ENCODE results near the gene ATP1A1. TPM values are rescaled to one million over a fixed set of nuclear protein-coding genes. Genes with fewer than 3 reads are reported as not detected.

Gene ATP1A1
- total and polyA plus RNA-seq, 2 donors = 66.4 to 146 TPM

GRCh38 chr1:116329524-116330341, 43.3 kb upstream of the ATP1A1 start:
- H3K36me3 ChIP-seq (ENCODE audit: control insufficient read depth in 2 of 2, insufficient read depth in 2 of 2, low read length in 1 of 2) = no peaks in the 10 kb centered on the region
- H3K27me3 ChIP-seq (ENCODE audit: control insufficient read depth in 2 of 2, insufficient read depth in 1 of 2, low read length in 1 of 2) = no peaks in the 10 kb centered on the region
- DNase-seq (ENCODE audit: low read depth in 6 of 9, low spot score in 9 of 9) = peak in 1 of 9 donors; percentile 28
- H3K4me3 ChIP-seq (ENCODE audit: low read length in 2 of 2) = no peak overlapping the region
- H3K9me3 ChIP-seq (ENCODE audit: control insufficient read depth in 2 of 2, insufficient read depth in 1 of 2, low read length in 1 of 2) = no peaks in the 10 kb centered on the region
- peaks cover 34 to 36% of the 10 kb centered on the region in 2 donors for H3K4me1 ChIP-seq (ENCODE audit: control insufficient read depth in 2 of 2, insufficient read depth in 2 of 2, low read length in 2 of 2)
- 80% methylated on average over 9 of the region's 9 CpGs for WGBS
- peak overlapping the region; percentile 20 to 54 for H3K27ac ChIP-seq (ENCODE audit: low read depth in 1 of 2, low read length in 1 of 2)

- Histone ChIP-seq H3K27me3 (ENCODE audit: control insufficient read depth in 2 of 2, insufficient read depth in 1 of 2, low read length in 1 of 2) (no peaks in the 10 kb centered on the region), H3K9me3 (ENCODE audit: control insufficient read depth in 2 of 2, insufficient read depth in 1 of 2, low read length in 1 of 2) (no peaks in the 10 kb centered on the region), H3K4me1 (ENCODE audit: control insufficient read depth in 2 of 2, insufficient read depth in 2 of 2, low read length in 2 of 2) (peaks cover 32 to 35% of the 10 kb centered on the region in 2 donors), H3K36me3 (ENCODE audit: control insufficient read depth in 2 of 2, insufficient read depth in 2 of 2, low read length in 1 of 2) (no peaks in the 10 kb centered on the region), H3K4me3 (ENCODE audit: low read length in 2 of 2) (no peak overlapping the region), H3K27ac (ENCODE audit: low read depth in 1 of 2, low read length in 1 of 2) (peak overlapping the region; percentile 20 to 33)
- 39% methylated on average over 4 of the region's 4 CpGs for WGBS
- peak in 1 of 9 donors; percentile 27 for DNase-seq (ENCODE audit: low read depth in 6 of 9, low spot score in 9 of 9)
These were observed 42.7 kb upstream of the ATP1A1 start for GRCh38 chr1:116330342-116330652.

GRCh38 chr1:116330846-116331245, 42.2 kb upstream of the ATP1A1 start:
- no peak for DNase-seq (ENCODE audit: low read depth in 6 of 9, low spot score in 9 of 9)
- Histone ChIP-seq H3K4me1 (ENCODE audit: control insufficient read depth in 2 of 2, insufficient read depth in 2 of 2, low read length in 2 of 2) (peaks cover 27 to 30% of the 10 kb centered on the region in 2 donors), H3K27me3 (ENCODE audit: control insufficient read depth in 2 of 2, insufficient read depth in 1 of 2, low read length in 1 of 2) (no peaks in the 10 kb centered on the region), H3K36me3 (ENCODE audit: control insufficient read depth in 2 of 2, insufficient read depth in 2 of 2, low read length in 1 of 2) (no peaks in the 10 kb centered on the region), H3K27ac (ENCODE audit: low read depth in 1 of 2, low read length in 1 of 2) (no peak overlapping the region), H3K9me3 (ENCODE audit: control insufficient read depth in 2 of 2, insufficient read depth in 1 of 2, low read length in 1 of 2) (no peaks in the 10 kb centered on the region), H3K4me3 (ENCODE audit: low read length in 2 of 2) (no peak overlapping the region)

GRCh38 chr1:116331523-116331922, 41.5 kb upstream of the ATP1A1 start:
- 95% methylated on average over 3 of the region's 3 CpGs for WGBS
- Histone ChIP-seq H3K36me3 (ENCODE audit: control insufficient read depth in 2 of 2, insufficient read depth in 2 of 2, low read length in 1 of 2) (no peaks in the 10 kb centered on the region), H3K9me3 (ENCODE audit: control insufficient read depth in 2 of 2, insufficient read depth in 1 of 2, low read length in 1 of 2) (no peaks in the 10 kb centered on the region), H3K27me3 (ENCODE audit: control insufficient read depth in 2 of 2, insufficient read depth in 1 of 2, low read length in 1 of 2) (no peaks in the 10 kb centered on the region), H3K4me3 (ENCODE audit: low read length in 2 of 2) (no peak overlapping the region), H3K4me1 (ENCODE audit: control insufficient read depth in 2 of 2, insufficient read depth in 2 of 2, low read length in 2 of 2) (peaks cover 21 to 23% of the 10 kb centered on the region in 2 donors), H3K27ac (ENCODE audit: low read depth in 1 of 2, low read length in 1 of 2) (no peak overlapping the region)
- DNase-seq (ENCODE audit: low read depth in 6 of 9, low spot score in 9 of 9) = no peak

- WGBS = 93% methylated on average over 3 of the region's 3 CpGs
- no peak overlapping the region for H3K27ac ChIP-seq (ENCODE audit: low read depth in 1 of 2, low read length in 1 of 2)
- H3K4me3 ChIP-seq (ENCODE audit: low read length in 2 of 2) = no peak overlapping the region
- DNase-seq (ENCODE audit: low read depth in 6 of 9, low spot score in 9 of 9) = no peak
- H3K9me3 ChIP-seq (ENCODE audit: control insufficient read depth in 2 of 2, insufficient read depth in 1 of 2, low read length in 1 of 2) = peaks cover 0 to under 1% of the 10 kb centered on the region in 2 donors
- no peaks in the 10 kb centered on the region for H3K27me3 ChIP-seq (ENCODE audit: control insufficient read depth in 2 of 2, insufficient read depth in 1 of 2, low read length in 1 of 2)
- peaks cover 18 to 20% of the 10 kb centered on the region in 2 donors for H3K4me1 ChIP-seq (ENCODE audit: control insufficient read depth in 2 of 2, insufficient read depth in 2 of 2, low read length in 2 of 2)
- H3K36me3 ChIP-seq (ENCODE audit: control insufficient read depth in 2 of 2, insufficient read depth in 2 of 2, low read length in 1 of 2) = no peaks in the 10 kb centered on the region
These were observed 40.6 kb upstream of the ATP1A1 start for GRCh38 chr1:116332451-116332850.

- Histone ChIP-seq H3K4me1 (ENCODE audit: control insufficient read depth in 2 of 2, insufficient read depth in 2 of 2, low read length in 2 of 2) (peaks cover 18 to 20% of the 10 kb centered on the region in 2 donors), H3K27ac (ENCODE audit: low read depth in 1 of 2, low read length in 1 of 2) (no peak overlapping the region)
- WGBS = 97% methylated on average over 5 of the region's 5 CpGs
These were observed 39.7 kb upstream of the ATP1A1 start for GRCh38 chr1:116333171-116334014.

GRCh38 chr1:116334015-116334547, 39.0 kb upstream of the ATP1A1 start:
- H3K4me1 ChIP-seq (ENCODE audit: control insufficient read depth in 2 of 2, insufficient read depth in 2 of 2, low read length in 2 of 2) = peaks cover 18 to 20% of the 10 kb centered on the region in 2 donors
- H3K4me3 ChIP-seq (ENCODE audit: low read length in 2 of 2) = no peak overlapping the region
- H3K27me3 ChIP-seq (ENCODE audit: control insufficient read depth in 2 of 2, insufficient read depth in 1 of 2, low read length in 1 of 2) = no peaks in the 10 kb centered on the region
- H3K36me3 ChIP-seq (ENCODE audit: control insufficient read depth in 2 of 2, insufficient read depth in 2 of 2, low read length in 1 of 2) = no peaks in the 10 kb centered on the region
- 97% methylated on average over 2 of the region's 2 CpGs for WGBS
- peaks cover 0 to 1% of the 10 kb centered on the region in 2 donors for H3K9me3 ChIP-seq (ENCODE audit: control insufficient read depth in 2 of 2, insufficient read depth in 1 of 2, low read length in 1 of 2)
- DNase-seq (ENCODE audit: low read depth in 6 of 9, low spot score in 9 of 9) = no peak
- H3K27ac ChIP-seq (ENCODE audit: low read depth in 1 of 2, low read length in 1 of 2) = no peak overlapping the region

More at GRCh38 chr1:116333171-116334014, 39.7 kb upstream of the ATP1A1 start:
- H3K27me3 ChIP-seq (ENCODE audit: control insufficient read depth in 2 of 2, insufficient read depth in 1 of 2, low read length in 1 of 2) = no peaks in the 10 kb centered on the region
- peaks cover 0 to 1% of the 10 kb centered on the region in 2 donors for H3K9me3 ChIP-seq (ENCODE audit: control insufficient read depth in 2 of 2, insufficient read depth in 1 of 2, low read length in 1 of 2)
- DNase-seq (ENCODE audit: low read depth in 6 of 9, low spot score in 9 of 9) = no peak
- no peak overlapping the region for H3K4me3 ChIP-seq (ENCODE audit: low read length in 2 of 2)
- no peaks in the 10 kb centered on the region for H3K36me3 ChIP-seq (ENCODE audit: control insufficient read depth in 2 of 2, insufficient read depth in 2 of 2, low read length in 1 of 2)

- H3K4me3 ChIP-seq (ENCODE audit: low read length in 2 of 2) = no peak overlapping the region
- DNase-seq (ENCODE audit: low read depth in 6 of 9, low spot score in 9 of 9) = no peak
- no peaks in the 10 kb centered on the region for H3K36me3 ChIP-seq (ENCODE audit: control insufficient read depth in 2 of 2, insufficient read depth in 2 of 2, low read length in 1 of 2)
- H3K4me1 ChIP-seq (ENCODE audit: control insufficient read depth in 2 of 2, insufficient read depth in 2 of 2, low read length in 2 of 2) = peaks cover 10 to 12% of the 10 kb centered on the region in 2 donors
- no peaks in the 10 kb centered on the region for H3K27me3 ChIP-seq (ENCODE audit: control insufficient read depth in 2 of 2, insufficient read depth in 1 of 2, low read length in 1 of 2)
- peaks cover 0 to 1% of the 10 kb centered on the region in 2 donors for H3K9me3 ChIP-seq (ENCODE audit: control insufficient read depth in 2 of 2, insufficient read depth in 1 of 2, low read length in 1 of 2)
- 92% methylated on average over 9 of the region's 9 CpGs for WGBS
- no peak overlapping the region for H3K27ac ChIP-seq (ENCODE audit: low read depth in 1 of 2, low read length in 1 of 2)
These were observed 38.0 kb upstream of the ATP1A1 start for GRCh38 chr1:116334868-116335635.
